ENCODE data around the gene TUBGCP5.

DNA sequence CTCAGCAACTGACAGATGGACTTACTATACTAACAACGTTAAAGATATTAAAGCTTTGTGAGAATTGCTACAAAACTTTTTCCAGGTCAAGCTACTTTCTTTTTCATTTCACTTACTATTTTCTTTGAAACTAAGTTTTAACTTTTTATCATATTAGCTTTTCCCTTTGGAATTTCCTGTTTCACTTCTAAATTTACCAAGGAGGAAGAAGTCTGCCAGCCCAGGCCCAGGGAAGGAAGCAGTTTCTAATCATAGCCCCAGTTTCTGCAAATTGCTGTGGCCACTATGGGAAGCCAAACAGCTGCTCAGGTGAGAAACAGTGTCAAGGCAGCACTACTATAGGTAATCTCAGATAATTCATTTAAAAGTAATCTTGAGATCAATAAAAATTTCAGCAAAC is 77.6 kb downstream of the TUBGCP5 start:
- TF ChIP-seq POLR2AphosphoS5 (IDR thresholded peaks at IDR 0.05) (no peak), POLR2A (IDR thresholded peaks at IDR 0.05) (no peak)

Measured in sigmoid colon (tissue), 4 donors.